ENCODE measurements around the gene TRMT2A.

Gene TRMT2A

DNA sequence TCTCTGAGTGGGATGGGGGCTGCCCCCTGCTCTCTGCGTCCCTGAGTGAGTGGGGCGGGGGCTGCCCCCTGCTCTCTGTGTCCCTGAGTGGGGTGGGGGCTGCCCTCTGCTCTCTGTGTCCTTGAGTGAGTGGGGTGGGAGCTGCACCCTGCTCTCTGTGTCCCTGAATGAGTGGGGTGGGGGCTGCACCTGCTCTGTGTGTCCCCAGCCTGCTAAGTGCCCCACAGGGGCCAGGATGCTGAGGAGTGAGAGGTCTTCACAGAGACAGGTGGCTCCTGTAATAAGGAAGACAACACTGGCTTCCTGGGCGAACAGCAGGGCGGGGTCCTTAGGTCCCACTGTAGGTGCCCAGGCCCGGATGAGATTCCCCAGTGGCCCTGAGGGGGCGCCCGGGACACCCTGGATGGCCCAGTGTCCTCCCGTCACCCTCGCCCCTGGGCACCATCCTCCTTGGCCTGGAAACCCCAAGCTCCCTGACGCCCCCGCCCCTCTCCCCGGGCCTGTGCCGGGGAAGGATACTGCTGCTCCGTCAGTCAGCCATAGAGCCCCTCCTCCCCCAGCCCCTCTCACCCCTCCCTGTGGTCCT, 37.7 kb upstream of the TRMT2A start:
- Histone ChIP-seq H3K27me3 (ENCODE audit: insufficient read depth, low read depth) (peaks cover 43% of the 10 kb centered on the region), H3K27ac (no peak overlapping the region), H3K4me3 (IDR thresholded peaks at IDR 0.05; ENCODE audit: insufficient read depth, low read depth, low read length) (no peak overlapping the region), H3K9ac (no peak overlapping the region), H3K36me3 (ENCODE audit: insufficient read depth) (no peaks in the 10 kb centered on the region), H4K20me1 (ENCODE audit: insufficient read depth) (no peaks in the 10 kb centered on the region), H3K4me1 (ENCODE audit: low read depth, poor library complexity, severe bottlenecking) (no peaks in the 10 kb centered on the region), H3K79me2 (ENCODE audit: insufficient read depth, low read depth) (no peaks in the 10 kb centered on the region), H3K4me2 (no peak overlapping the region), H2AFZ (ENCODE audit: low read depth) (no peak overlapping the region)
- TF ChIP-seq, protein P1, sequence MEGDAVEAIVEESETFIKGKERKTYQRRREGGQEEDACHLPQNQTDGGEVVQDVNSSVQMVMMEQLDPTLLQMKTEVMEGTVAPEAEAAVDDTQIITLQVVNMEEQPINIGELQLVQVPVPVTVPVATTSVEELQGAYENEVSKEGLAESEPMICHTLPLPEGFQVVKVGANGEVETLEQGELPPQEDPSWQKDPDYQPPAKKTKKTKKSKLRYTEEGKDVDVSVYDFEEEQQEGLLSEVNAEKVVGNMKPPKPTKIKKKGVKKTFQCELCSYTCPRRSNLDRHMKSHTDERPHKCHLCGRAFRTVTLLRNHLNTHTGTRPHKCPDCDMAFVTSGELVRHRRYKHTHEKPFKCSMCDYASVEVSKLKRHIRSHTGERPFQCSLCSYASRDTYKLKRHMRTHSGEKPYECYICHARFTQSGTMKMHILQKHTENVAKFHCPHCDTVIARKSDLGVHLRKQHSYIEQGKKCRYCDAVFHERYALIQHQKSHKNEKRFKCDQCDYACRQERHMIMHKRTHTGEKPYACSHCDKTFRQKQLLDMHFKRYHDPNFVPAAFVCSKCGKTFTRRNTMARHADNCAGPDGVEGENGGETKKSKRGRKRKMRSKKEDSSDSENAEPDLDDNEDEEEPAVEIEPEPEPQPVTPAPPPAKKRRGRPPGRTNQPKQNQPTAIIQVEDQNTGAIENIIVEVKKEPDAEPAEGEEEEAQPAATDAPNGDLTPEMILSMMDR (conservative IDR thresholded peaks at IDR 0.05; ENCODE audit: low read depth, low read length): no peak

DNA sequence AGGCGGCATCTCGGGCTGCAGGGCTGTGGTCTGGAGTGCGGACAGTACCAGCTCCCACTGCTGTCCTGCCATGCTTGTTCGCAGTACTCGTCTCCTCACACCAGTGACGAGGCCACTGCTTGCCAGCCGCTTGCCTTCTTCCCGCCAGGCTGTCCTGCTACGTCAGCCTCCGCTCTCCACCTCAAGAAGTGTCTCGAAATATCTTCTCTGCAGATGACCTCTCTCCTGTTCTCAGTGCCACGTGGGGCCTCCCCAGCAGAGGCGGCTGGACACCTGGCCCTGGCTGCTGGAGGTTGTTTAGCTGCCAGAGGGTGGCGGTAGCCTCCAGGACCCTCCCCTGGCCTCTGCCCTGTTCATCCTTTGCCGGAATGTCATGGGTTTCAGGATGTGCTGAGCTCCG, 36.9 kb upstream of the TRMT2A start:
- Histone ChIP-seq H3K9ac (no peak overlapping the region), H3K4me2 (no peak overlapping the region), H2AFZ (ENCODE audit: low read depth) (no peak overlapping the region), H3K27ac (no peak overlapping the region), H3K36me3 (ENCODE audit: insufficient read depth) (no peaks in the 10 kb centered on the region), H3K27me3 (ENCODE audit: insufficient read depth, low read depth) (peaks cover 41% of the 10 kb centered on the region), H4K20me1 (ENCODE audit: insufficient read depth) (no peaks in the 10 kb centered on the region), H3K4me3 (IDR thresholded peaks at IDR 0.05; ENCODE audit: insufficient read depth, low read depth, low read length) (no peak overlapping the region), H3K79me2 (ENCODE audit: insufficient read depth, low read depth) (no peaks in the 10 kb centered on the region), H3K4me1 (ENCODE audit: low read depth, poor library complexity, severe bottlenecking) (no peaks in the 10 kb centered on the region)
- TF ChIP-seq, protein P1 (conservative IDR thresholded peaks at IDR 0.05; ENCODE audit: low read depth, low read length): no peak

DNA sequence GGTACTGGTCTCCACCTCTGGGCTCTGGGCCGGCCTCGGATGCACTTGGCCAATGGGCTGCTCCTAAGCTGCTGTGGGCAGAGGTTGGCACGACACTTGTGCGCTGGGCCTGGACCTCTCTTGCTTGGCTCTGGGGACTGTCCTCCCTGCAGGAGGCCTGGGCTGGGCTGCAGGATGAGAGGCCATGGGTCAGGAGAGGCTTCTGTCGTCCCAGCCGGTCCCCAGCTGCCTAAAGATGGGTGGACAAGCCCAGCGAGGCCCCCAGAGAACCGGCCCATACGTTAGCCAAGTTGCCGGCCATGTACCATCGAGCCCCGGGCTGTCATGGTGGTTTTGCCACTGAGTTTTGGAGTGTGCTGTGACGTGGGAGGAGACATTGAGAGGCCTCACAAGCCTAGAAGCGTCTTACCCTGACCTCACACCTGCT, 35.5 kb upstream of the TRMT2A start:
- Histone ChIP-seq H4K20me1 (ENCODE audit: insufficient read depth) (no peaks in the 10 kb centered on the region), H3K27ac (no peak overlapping the region), H3K4me3 (IDR thresholded peaks at IDR 0.05; ENCODE audit: insufficient read depth, low read depth, low read length) (no peak overlapping the region), H3K79me2 (ENCODE audit: insufficient read depth, low read depth) (no peaks in the 10 kb centered on the region), H2AFZ (ENCODE audit: low read depth) (no peak overlapping the region), H3K9ac (no peak overlapping the region), H3K4me1 (ENCODE audit: low read depth, poor library complexity, severe bottlenecking) (no peaks in the 10 kb centered on the region), H3K27me3 (ENCODE audit: insufficient read depth, low read depth) (peaks cover 26% of the 10 kb centered on the region), H3K4me2 (no peak overlapping the region), H3K36me3 (ENCODE audit: insufficient read depth) (no peaks in the 10 kb centered on the region)
- TF ChIP-seq, protein P1 (conservative IDR thresholded peaks at IDR 0.05; ENCODE audit: low read depth, low read length): no peak

DNA sequence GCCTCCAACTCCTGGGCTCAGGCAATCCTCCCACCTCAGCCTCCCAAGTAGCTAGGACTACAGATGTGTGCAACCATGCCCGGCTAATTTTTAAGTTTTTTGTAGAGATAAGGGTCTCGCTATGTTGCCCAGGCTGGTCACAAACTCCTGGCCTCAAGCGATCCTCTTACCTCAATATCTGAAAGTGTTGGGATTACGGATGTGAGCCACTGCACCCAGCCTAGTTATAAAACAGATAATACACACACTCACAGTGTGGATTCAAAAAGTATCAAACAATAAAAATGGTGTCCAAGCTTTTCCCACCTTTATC, 34.2 kb upstream of the TRMT2A start:
- H3K27me3 ChIP-seq (ENCODE audit: insufficient read depth, low read depth): peaks cover 25% of the 10 kb centered on the region; the same call in 1 of the 2 replicates
- H4K20me1 ChIP-seq (ENCODE audit: insufficient read depth): no peaks in the 10 kb centered on the region
- no peak overlapping the region for H2AFZ ChIP-seq (ENCODE audit: low read depth)
- H3K79me2 ChIP-seq (ENCODE audit: insufficient read depth, low read depth): no peaks in the 10 kb centered on the region
- H3K27ac ChIP-seq: no peak overlapping the region
- H3K4me2 ChIP-seq: no peak overlapping the region
- TF ChIP-seq, protein P1 (conservative IDR thresholded peaks at IDR 0.05; ENCODE audit: low read depth, low read length): no peak
- no peak overlapping the region for H3K4me3 ChIP-seq (IDR thresholded peaks at IDR 0.05; ENCODE audit: insufficient read depth, low read depth, low read length)
- no peak overlapping the region for H3K9ac ChIP-seq
- no peaks in the 10 kb centered on the region for H3K36me3 ChIP-seq (ENCODE audit: insufficient read depth)
- H3K4me1 ChIP-seq (ENCODE audit: low read depth, poor library complexity, severe bottlenecking): no peaks in the 10 kb centered on the region

Data from KMS-11 (cell line).